B cell (primary cell): Measurements from ENCODE around the gene PCDHA1. TPM values are rescaled to one million over a fixed set of nuclear protein-coding genes. Genes with fewer than 3 reads are reported as not detected.

Source experiments
- ATAC-seq: fragments of 200-7000 bp; cut with Tn5 transposase; one replicate; pipeline ENCODE4 v1.10.0; 2021; ENCODE audit warnings: low read depth, mild to moderate bottlenecking, moderate number of reproducible peaks, moderate library complexity
- CTCF ChIA-PET: fragments of 350-600 bp; sonication (Branson Sonifier 250); formaldehyde crosslinking; loops from one replicate; lab custom pipeline; 2021; ENCODE audit warnings: antibody characterized with exemption, inconsistent platforms; lab: Charles Lee
- POLR2A ChIA-PET: fragments of 350-600 bp; sonication (Branson Sonifier 250); formaldehyde crosslinking; loops from one replicate; lab custom pipeline; 2021; ENCODE audit warnings: antibody characterized with exemption; lab: Charles Lee
- DNase-seq: peaks from one replicate; pipeline ENCODE4 v3.0.0; 2013
- H2AFZ ChIP-seq: 2 replicates; pipeline ENCODE4 v1.6.1; 2012; ENCODE audit warnings: mild to moderate bottlenecking, low read depth, low read length; ENCODE audit not compliant: insufficient read depth, poor library complexity, severe bottlenecking
- H3K27ac ChIP-seq, 2 donors: 1 replicate in 1 of 2; 2 replicates in 1 of 2; pipeline ENCODE4 v1.5.1; 2012 to 2013; ENCODE audit warnings: low read length in 2 of 2, mild to moderate bottlenecking in 2 of 2, moderate library complexity in 1 of 2
- H3K27me3 ChIP-seq, 4 experiments: fragments of 200-600 bp in 1 of 4; sonication (generic) in 1 of 4; replicated peaks in 1 of 4; 1 replicate in 2 of 4; 2 replicates in 2 of 4; pipeline versions ENCODE4 v1.6.1 to v1.7.0; 2013 to 2016; ENCODE audit warnings: low read length in 3 of 4, mild to moderate bottlenecking in 2 of 4, mixed read lengths in 1 of 4, moderate library complexity in 1 of 4; ENCODE audit not compliant: insufficient read depth in 4 of 4, control insufficient read depth in 3 of 4; ENCODE audit errors: control extremely low read depth in 1 of 4
- H3K36me3 ChIP-seq, 2 experiments: replicated peaks in 1 of 2; 1 replicate in 1 of 2; 2 replicates in 1 of 2; pipeline versions ENCODE4 v1.6.1 to v1.7.1; 2013; ENCODE audit warnings: low read length in 1 of 2; ENCODE audit not compliant: insufficient read depth in 2 of 2, control insufficient read depth in 1 of 2; ENCODE audit errors: control extremely low read depth in 1 of 2, extremely low read depth in 1 of 2
- H3K4me1 ChIP-seq, 2 donors: fragments of 200-600 bp in 1 of 2; sonication (generic) in 1 of 2; 1 replicate in 1 of 2; 2 replicates in 1 of 2; pipeline versions ENCODE4 v1.5.1 to v1.6.1; 2013 to 2017; ENCODE audit warnings: low read length in 2 of 2; ENCODE audit not compliant: control insufficient read depth in 2 of 2, insufficient read depth in 2 of 2
- H3K4me2 ChIP-seq: replicated peaks from 2 replicates; pipeline ENCODE3; 2012; ENCODE audit warnings: mild to moderate bottlenecking, low read depth, low read length; ENCODE audit not compliant: poor library complexity, severe bottlenecking
- H3K4me3 ChIP-seq, 5 experiments: fragments of 200-600 bp in 1 of 5; sonication (generic) in 1 of 5; 1 replicate in 3 of 5; 2 replicates in 2 of 5; pipeline versions ENCODE4 v1.5.1 to v1.7.0; 2011 to 2016; ENCODE audit warnings: low read length in 4 of 5, mild to moderate bottlenecking in 4 of 5, low read depth in 2 of 5, control low read depth in 1 of 5, moderate library complexity in 1 of 5; ENCODE audit not compliant: insufficient read depth in 1 of 5; ENCODE audit errors: control extremely low read depth in 1 of 5, extremely low read depth in 1 of 5
- H3K79me2 ChIP-seq: fragments of 200-600 bp; sonication (generic); one replicate; pipeline ENCODE4 v1.6.0; 2016; ENCODE audit warnings: low read length; ENCODE audit not compliant: control insufficient read depth, insufficient read depth
- H3K9ac ChIP-seq: fragments of 200-600 bp; sonication (generic); 2 replicates; pipeline ENCODE4 v1.6.1; 2017; ENCODE audit warnings: mild to moderate bottlenecking, low read length, moderate library complexity
- H3K9me3 ChIP-seq, 3 donors: one replicate each; pipeline versions ENCODE4 v1.6.1 to v1.7.1; 2013; ENCODE audit warnings: low read length in 2 of 3; ENCODE audit not compliant: control insufficient read depth in 2 of 3, insufficient read depth in 1 of 3; ENCODE audit errors: control extremely low read depth in 1 of 3
- H4K20me1 ChIP-seq: 2 replicates; pipeline ENCODE4 v1.6.0; 2012; ENCODE audit warnings: mild to moderate bottlenecking, low read length; ENCODE audit not compliant: insufficient read depth, control insufficient read depth, poor library complexity, severe bottlenecking
- H3K27ac Mint-ChIP-seq: one replicate; pipeline ENCODE4 v1.8.0; 2021; ENCODE audit warnings: mixed read lengths
- H3K27me3 Mint-ChIP-seq: one replicate; pipeline ENCODE4 v1.8.0; 2021; ENCODE audit warnings: mixed read lengths
- H3K4me1 Mint-ChIP-seq: one replicate; pipeline ENCODE4 v1.8.0; 2021; ENCODE audit warnings: mixed read lengths
- H3K4me3 Mint-ChIP-seq: one replicate; pipeline ENCODE4 v1.8.0; 2021; ENCODE audit warnings: mixed read lengths
- H3K9me3 Mint-ChIP-seq: one replicate; pipeline ENCODE4 v1.8.0; 2022; ENCODE audit warnings: mixed read lengths; ENCODE audit not compliant: insufficient read depth
- CTCF ChIP-seq: fragments of 200-600 bp; IDR thresholded peaks from one replicate; pipeline ENCODE4 v1.8.0; 2022; ENCODE audit warnings: antibody characterized with exemption, mild to moderate bottlenecking
- EZH2 ChIP-seq: IDR thresholded peaks from 2 replicates; pipeline ENCODE4 v1.6.1; 2012; ENCODE audit warnings: borderline replicate concordance, low read depth, mild to moderate bottlenecking, moderate library complexity, low read length; ENCODE audit not compliant: insufficient read depth, poor library complexity, severe bottlenecking
- WGBS: methylation state at CpG from one replicate; pipeline ENCODE4 v1.1.5; 2013; ENCODE audit warnings: missing lambda C conversion rate; ENCODE audit not compliant: insufficient coverage; 5-methylcytosine and 5-hydroxymethylcytosine counted together
- intact Hi-C: fragments of 100-400 bp; cut with micrococcal nuclease; formaldehyde crosslinking; loops from one replicate; pipeline ENCODE4 v1.10.0; 2022
- polyA plus RNA-seq: library from polyadenylated mRNA; depleted of rRNA; stranded (reverse); fragments of >200 nt; gene quantifications from 2 replicates; pipeline ENCODE4 v1.2.3, GENCODE V29; 2012
- total RNA-seq, 2 donors: library from RNA; stranded (reverse); fragments of 120-200 nt in 1 of 2; gene quantifications; 1 replicate in 1 of 2; 2 replicates in 1 of 2; pipeline versions ENCODE4 v1.2.3 to v1.2.4, GENCODE V29; 2013 to 2022

The PCDHA1 gene
- total and polyA plus RNA-seq, 2 donors (not counting 1 experiment from before 2014, with no cell fraction given), result not detected

GRCh38 chr5:140741967-140742366 is 44.0 kb upstream of the PCDHA1 start:
- WGBS, result no CpG with 5 or more reads among the region's 1 CpG
- H3K27me3 Mint-ChIP-seq, result peaks cover 8% of the 10 kb centered on the region
- DNase-seq (no peak), ATAC-seq (no peak)
- H3K9me3 Mint-ChIP-seq, result peaks cover 9% of the 10 kb centered on the region
- no peaks in the 10 kb centered on the region for H3K36me3 ChIP-seq
- H3K4me1 ChIP-seq, result no peaks in the 10 kb centered on the region
- no peak overlapping the region for H3K27ac ChIP-seq
- H3K4me2 ChIP-seq, result no peak overlapping the region
- ChIA-PET POLR2A (no interaction called here), CTCF (no interaction called here)
- H3K79me2 ChIP-seq, result no peaks in the 10 kb centered on the region
- no peaks in the 10 kb centered on the region for H3K4me1 Mint-ChIP-seq
- H3K9ac ChIP-seq, result no peak overlapping the region
- H3K4me3 ChIP-seq, result no peak overlapping the region
- peaks cover 0 to 20% (median 5%) of the 10 kb centered on the region in 3 donors for H3K9me3 ChIP-seq
- H3K4me3 Mint-ChIP-seq, result no peak overlapping the region
- H2AFZ ChIP-seq, result no peak overlapping the region
- TF ChIP-seq EZH2 (no peak), CTCF (no peak)
- H4K20me1 ChIP-seq, result no peaks in the 10 kb centered on the region
- H3K27me3 ChIP-seq, result no peaks in the 10 kb centered on the region
- intact Hi-C loops, result no loop called here
- H3K27ac Mint-ChIP-seq, result no peak overlapping the region

- Mint-ChIP-seq H3K9me3 (peaks cover 36% of the 10 kb centered on the region), H3K4me1 (no peaks in the 10 kb centered on the region), H3K27ac (no peak overlapping the region), H3K27me3 (no peaks in the 10 kb centered on the region), H3K4me3 (no peak overlapping the region)
- ATAC-seq, result no peak
- Histone ChIP-seq H3K4me1 (no peaks in the 10 kb centered on the region), H3K79me2 (no peaks in the 10 kb centered on the region), H4K20me1 (no peaks in the 10 kb centered on the region), H3K4me2 (no peak overlapping the region), H2AFZ (no peak overlapping the region), H3K36me3 (no peaks in the 10 kb centered on the region), H3K27ac (no peak overlapping the region), H3K9ac (no peak overlapping the region), H3K4me3 (no peak overlapping the region), H3K9me3 (peaks cover 0 to 37% (median 27%) of the 10 kb centered on the region in 3 donors), H3K27me3 (peaks cover 0 to 6% (median 0%) of the 10 kb centered on the region in 4 experiments)
- intact Hi-C loops, result no loop called here
- TF ChIP-seq CTCF, result no peak
- no peak for TF ChIP-seq EZH2
- DNase-seq, result no peak
- WGBS, result 91% methylated on average over 5 of the region's 5 CpGs
- CTCF ChIA-PET, result no interaction called here
- POLR2A ChIA-PET, result no interaction called here
Measured at GRCh38 chr5:140753561-140753960, 32.4 kb upstream of the PCDHA1 start.
